ENCODE measurements around the gene METTL8.
"Not testable (repeated sequence)": the region's sequence is repeated elsewhere in the genome, so short reads cannot be mapped to it uniquely, and the experiment has no call there.

The METTL8 gene

GRCh38 chr2:171316755-171317337 lies 116.9 kb downstream of the METTL8 start:
- no peak for TF ChIP-seq EZH2phosphoT487 (IDR thresholded peaks at IDR 0.05; ENCODE audit: low read length)
- no peak for TF ChIP-seq CTCF (IDR thresholded peaks at IDR 0.05; ENCODE audit: low read length)
- no peak for TF ChIP-seq EZH2 (optimal IDR thresholded peaks at IDR 0.05; ENCODE audit: low read depth, low read length)
- no peak overlapping the region for H3K9ac ChIP-seq (ENCODE audit: low read length)
- no peaks in the 10 kb centered on the region for H3K79me2 ChIP-seq (ENCODE audit: low read length)
- H4K20me1 ChIP-seq (ENCODE audit: insufficient read depth, low read length) = no peaks in the 10 kb centered on the region
- no peak overlapping the region for H2AFZ ChIP-seq (ENCODE audit: low read length)
- H3K4me2 ChIP-seq (ENCODE audit: low read depth, low read length) = no peak overlapping the region
- H3K9me3 ChIP-seq (replicated peaks; ENCODE audit: insufficient read depth, low read length) = no peaks in the 10 kb centered on the region
- DNase-seq = no peak
- H3F3A ChIP-seq (ENCODE audit: insufficient read depth, low read length) = peaks cover 8% of the 10 kb centered on the region
- no peaks in the 10 kb centered on the region for H3K36me3 ChIP-seq (replicated peaks; ENCODE audit: insufficient read depth, low read length)
- no peak overlapping the region for H3K27ac ChIP-seq (ENCODE audit: low read length)
- H3K9me2 ChIP-seq (replicated peaks; ENCODE audit: insufficient read depth, low read length) = no peaks in the 10 kb centered on the region
- H3K4me1 ChIP-seq (ENCODE audit: low read length) = peaks cover 29% of the 10 kb centered on the region
- no peak overlapping the region for H3K4me3 ChIP-seq (ENCODE audit: low read length)
- H3K27me3 ChIP-seq (replicated peaks; ENCODE audit: insufficient read depth, low read length) = no peaks in the 10 kb centered on the region

GRCh38 chr2:171316220-171316619 lies 117.6 kb downstream of the METTL8 start:
- Histone ChIP-seq H3K9ac (ENCODE audit: low read length) (no peak overlapping the region), H3K4me1 (ENCODE audit: low read length) (peaks cover 27% of the 10 kb centered on the region), H3K36me3 (replicated peaks; ENCODE audit: insufficient read depth, low read length) (no peaks in the 10 kb centered on the region), H3K27ac (ENCODE audit: low read length) (no peak overlapping the region), H2AFZ (ENCODE audit: low read length) (no peak overlapping the region), H3K9me2 (replicated peaks; ENCODE audit: insufficient read depth, low read length) (no peaks in the 10 kb centered on the region), H4K20me1 (ENCODE audit: insufficient read depth, low read length) (no peaks in the 10 kb centered on the region), H3K9me3 (replicated peaks; ENCODE audit: insufficient read depth, low read length) (no peaks in the 10 kb centered on the region), H3K4me3 (ENCODE audit: low read length) (no peak overlapping the region), H3K79me2 (ENCODE audit: low read length) (no peaks in the 10 kb centered on the region), H3F3A (ENCODE audit: insufficient read depth, low read length) (peaks cover 8% of the 10 kb centered on the region), H3K4me2 (ENCODE audit: low read depth, low read length) (no peak overlapping the region), H3K27me3 (replicated peaks; ENCODE audit: insufficient read depth, low read length) (no peaks in the 10 kb centered on the region)
- no peak for DNase-seq
- no peak for TF ChIP-seq EZH2 (optimal IDR thresholded peaks at IDR 0.05; ENCODE audit: low read depth, low read length)
- no peak for TF ChIP-seq EZH2phosphoT487 (IDR thresholded peaks at IDR 0.05; ENCODE audit: low read length)

- Histone ChIP-seq H3F3A (ENCODE audit: insufficient read depth, low read length) (peaks cover 8% of the 10 kb centered on the region), H3K9me3 (replicated peaks; ENCODE audit: insufficient read depth, low read length) (no peaks in the 10 kb centered on the region), H3K4me3 (ENCODE audit: low read length) (no peak overlapping the region), H4K20me1 (ENCODE audit: insufficient read depth, low read length) (no peaks in the 10 kb centered on the region), H3K36me3 (replicated peaks; ENCODE audit: insufficient read depth, low read length) (no peaks in the 10 kb centered on the region), H3K4me1 (ENCODE audit: low read length) (peaks cover 22% of the 10 kb centered on the region), H3K9me2 (replicated peaks; ENCODE audit: insufficient read depth, low read length) (no peaks in the 10 kb centered on the region), H3K27me3 (replicated peaks; ENCODE audit: insufficient read depth, low read length) (no peaks in the 10 kb centered on the region), H2AFZ (ENCODE audit: low read length) (no peak overlapping the region), H3K27ac (ENCODE audit: low read length) (no peak overlapping the region), H3K4me2 (ENCODE audit: low read depth, low read length) (no peak overlapping the region), H3K79me2 (ENCODE audit: low read length) (no peaks in the 10 kb centered on the region), H3K9ac (ENCODE audit: low read length) (no peak overlapping the region)
- no peak for TF ChIP-seq CTCF (IDR thresholded peaks at IDR 0.05; ENCODE audit: low read length)
- no peak for TF ChIP-seq EZH2 (optimal IDR thresholded peaks at IDR 0.05; ENCODE audit: low read depth, low read length)
- TF ChIP-seq EZH2phosphoT487 (IDR thresholded peaks at IDR 0.05; ENCODE audit: low read length) = no peak
- DNase-seq = no peak
Observed at GRCh38 chr2:171315781-171316180, 118.0 kb downstream of the METTL8 start.

- not testable (repeated sequence) for H3K79me2 ChIP-seq (ENCODE audit: low read length); H3K27ac ChIP-seq (ENCODE audit: low read length); H4K20me1 ChIP-seq (ENCODE audit: insufficient read depth, low read length); H3K9me3 ChIP-seq (replicated peaks; ENCODE audit: insufficient read depth, low read length); H3F3A ChIP-seq (ENCODE audit: insufficient read depth, low read length); H2AFZ ChIP-seq (ENCODE audit: low read length); DNase-seq; H3K36me3 ChIP-seq (replicated peaks; ENCODE audit: insufficient read depth, low read length); H3K4me2 ChIP-seq (ENCODE audit: low read depth, low read length); H3K4me1 ChIP-seq (ENCODE audit: low read length); H3K9ac ChIP-seq (ENCODE audit: low read length); H3K4me3 ChIP-seq (ENCODE audit: low read length); H3K9me2 ChIP-seq (replicated peaks; ENCODE audit: insufficient read depth, low read length); H3K27me3 ChIP-seq (replicated peaks; ENCODE audit: insufficient read depth, low read length)
Observed at GRCh38 chr2:171312182-171312581, 121.6 kb downstream of the METTL8 start.

- not testable (repeated sequence) for H3K4me1 ChIP-seq (ENCODE audit: low read length); H3K4me3 ChIP-seq (ENCODE audit: low read length); H3F3A ChIP-seq (ENCODE audit: insufficient read depth, low read length); H3K9ac ChIP-seq (ENCODE audit: low read length); H3K79me2 ChIP-seq (ENCODE audit: low read length); H3K27ac ChIP-seq (ENCODE audit: low read length); H3K36me3 ChIP-seq (replicated peaks; ENCODE audit: insufficient read depth, low read length); H3K9me3 ChIP-seq (replicated peaks; ENCODE audit: insufficient read depth, low read length); H2AFZ ChIP-seq (ENCODE audit: low read length); H4K20me1 ChIP-seq (ENCODE audit: insufficient read depth, low read length); H3K4me2 ChIP-seq (ENCODE audit: low read depth, low read length); H3K27me3 ChIP-seq (replicated peaks; ENCODE audit: insufficient read depth, low read length); H3K9me2 ChIP-seq (replicated peaks; ENCODE audit: insufficient read depth, low read length); DNase-seq
Observed at GRCh38 chr2:171311589-171311988, 122.2 kb downstream of the METTL8 start.

All from MM.1S (cell line).